Panc1 (cell line): ENCODE measurements around the gene ZFPL1.

ENCODE experiments used
- CTCF ChIP-seq: fragments of 450-650 bp; IDR thresholded peaks from 2 replicates; pipeline ENCODE4 v1.5.1; 2017; ENCODE audit warnings: mild to moderate bottlenecking
- TF ChIP-seq, protein P1 (sequence below), 2 experiments: IDR thresholded peaks; 2 replicates each; pipeline ENCODE4 v1.6.1; 2011 to 2012; ENCODE audit warnings: low read depth in 2 of 2, control low read depth in 1 of 2, low read length in 1 of 2, mild to moderate bottlenecking in 1 of 2, moderate library complexity in 1 of 2; ENCODE audit not compliant: insufficient read depth in 1 of 2

- no peak for TF ChIP-seq CTCF
- TF ChIP-seq, protein P1, sequence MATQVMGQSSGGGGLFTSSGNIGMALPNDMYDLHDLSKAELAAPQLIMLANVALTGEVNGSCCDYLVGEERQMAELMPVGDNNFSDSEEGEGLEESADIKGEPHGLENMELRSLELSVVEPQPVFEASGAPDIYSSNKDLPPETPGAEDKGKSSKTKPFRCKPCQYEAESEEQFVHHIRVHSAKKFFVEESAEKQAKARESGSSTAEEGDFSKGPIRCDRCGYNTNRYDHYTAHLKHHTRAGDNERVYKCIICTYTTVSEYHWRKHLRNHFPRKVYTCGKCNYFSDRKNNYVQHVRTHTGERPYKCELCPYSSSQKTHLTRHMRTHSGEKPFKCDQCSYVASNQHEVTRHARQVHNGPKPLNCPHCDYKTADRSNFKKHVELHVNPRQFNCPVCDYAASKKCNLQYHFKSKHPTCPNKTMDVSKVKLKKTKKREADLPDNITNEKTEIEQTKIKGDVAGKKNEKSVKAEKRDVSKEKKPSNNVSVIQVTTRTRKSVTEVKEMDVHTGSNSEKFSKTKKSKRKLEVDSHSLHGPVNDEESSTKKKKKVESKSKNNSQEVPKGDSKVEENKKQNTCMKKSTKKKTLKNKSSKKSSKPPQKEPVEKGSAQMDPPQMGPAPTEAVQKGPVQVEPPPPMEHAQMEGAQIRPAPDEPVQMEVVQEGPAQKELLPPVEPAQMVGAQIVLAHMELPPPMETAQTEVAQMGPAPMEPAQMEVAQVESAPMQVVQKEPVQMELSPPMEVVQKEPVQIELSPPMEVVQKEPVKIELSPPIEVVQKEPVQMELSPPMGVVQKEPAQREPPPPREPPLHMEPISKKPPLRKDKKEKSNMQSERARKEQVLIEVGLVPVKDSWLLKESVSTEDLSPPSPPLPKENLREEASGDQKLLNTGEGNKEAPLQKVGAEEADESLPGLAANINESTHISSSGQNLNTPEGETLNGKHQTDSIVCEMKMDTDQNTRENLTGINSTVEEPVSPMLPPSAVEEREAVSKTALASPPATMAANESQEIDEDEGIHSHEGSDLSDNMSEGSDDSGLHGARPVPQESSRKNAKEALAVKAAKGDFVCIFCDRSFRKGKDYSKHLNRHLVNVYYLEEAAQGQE (IDR thresholded peaks at IDR 0.05; ENCODE audit: insufficient read depth in 1 of 2, low read depth in 2 of 2, low read length in 1 of 2): no peak
Observed at GRCh38 chr11:65077451-65077850, 6.6 kb upstream of the ZFPL1 start.
